HG03354 (cell line): ENCODE results near the gene PDE4D.

Experiments
- ATAC-seq: cut with Tn5 transposase; IDR thresholded peaks from one replicate; pipeline ENCODE4 v1.9.1; 2021; ENCODE audit warnings: mild to moderate bottlenecking; ENCODE audit not compliant: unreplicated experiment, poor library complexity, severe bottlenecking

PDE4D gene

DNA sequence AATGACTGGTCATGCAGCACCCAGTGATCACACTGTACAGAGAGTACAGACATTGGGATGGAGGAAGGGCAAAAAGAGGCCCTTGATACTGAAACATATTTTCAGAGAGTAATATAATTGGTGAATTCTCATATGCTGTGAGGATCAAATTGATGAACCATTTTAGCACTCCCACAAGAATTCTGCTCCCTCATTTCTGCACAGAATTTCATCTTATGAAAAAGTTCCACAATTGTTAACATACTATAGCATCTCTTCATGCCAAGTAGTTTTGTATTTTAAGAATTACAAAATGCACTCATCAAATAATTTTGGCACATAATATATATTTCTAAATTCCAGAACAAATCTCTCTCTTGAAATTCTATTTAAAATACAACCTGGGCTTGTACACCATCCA is 351.2 kb downstream of the PDE4D start:
- ATAC-seq: no peak

DNA sequence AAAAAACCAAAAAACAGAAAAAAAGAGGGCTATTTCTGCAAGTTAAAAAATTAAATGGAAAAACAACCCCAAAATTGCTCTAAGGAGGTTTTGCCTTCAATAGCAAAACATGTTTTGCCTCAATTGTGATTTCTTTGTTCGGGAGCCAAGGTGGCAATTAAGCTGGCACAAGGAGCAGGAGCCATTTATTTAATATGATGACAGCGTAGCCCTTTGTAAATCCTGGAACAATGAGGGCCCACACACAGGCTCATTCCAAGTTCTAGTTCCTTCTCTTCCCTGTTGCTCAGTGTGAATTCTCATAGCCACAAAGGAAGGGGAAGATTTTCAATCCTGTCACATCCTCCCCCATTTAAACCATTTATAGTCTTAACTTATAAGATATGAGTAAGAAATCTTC is 353.2 kb downstream of the PDE4D start:
- no peak for ATAC-seq

DNA sequence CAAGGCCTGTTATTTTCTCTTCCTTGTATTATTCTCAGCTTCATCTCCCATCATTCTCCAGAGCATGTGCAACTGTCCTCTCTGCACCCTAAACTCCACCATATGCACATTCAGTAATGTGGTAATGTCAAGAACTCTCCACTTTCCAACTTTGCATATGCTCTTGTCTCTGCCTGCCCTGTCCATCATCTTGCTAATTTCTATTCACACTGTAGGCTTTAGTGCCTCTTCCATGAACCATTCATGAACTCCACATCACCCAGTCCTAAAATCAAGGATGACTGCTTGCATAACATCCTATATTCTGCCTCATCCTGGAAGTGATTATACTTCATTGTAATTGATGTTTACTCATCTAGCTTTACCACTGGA is 354.8 kb downstream of the PDE4D start:
- ATAC-seq: no peak

DNA sequence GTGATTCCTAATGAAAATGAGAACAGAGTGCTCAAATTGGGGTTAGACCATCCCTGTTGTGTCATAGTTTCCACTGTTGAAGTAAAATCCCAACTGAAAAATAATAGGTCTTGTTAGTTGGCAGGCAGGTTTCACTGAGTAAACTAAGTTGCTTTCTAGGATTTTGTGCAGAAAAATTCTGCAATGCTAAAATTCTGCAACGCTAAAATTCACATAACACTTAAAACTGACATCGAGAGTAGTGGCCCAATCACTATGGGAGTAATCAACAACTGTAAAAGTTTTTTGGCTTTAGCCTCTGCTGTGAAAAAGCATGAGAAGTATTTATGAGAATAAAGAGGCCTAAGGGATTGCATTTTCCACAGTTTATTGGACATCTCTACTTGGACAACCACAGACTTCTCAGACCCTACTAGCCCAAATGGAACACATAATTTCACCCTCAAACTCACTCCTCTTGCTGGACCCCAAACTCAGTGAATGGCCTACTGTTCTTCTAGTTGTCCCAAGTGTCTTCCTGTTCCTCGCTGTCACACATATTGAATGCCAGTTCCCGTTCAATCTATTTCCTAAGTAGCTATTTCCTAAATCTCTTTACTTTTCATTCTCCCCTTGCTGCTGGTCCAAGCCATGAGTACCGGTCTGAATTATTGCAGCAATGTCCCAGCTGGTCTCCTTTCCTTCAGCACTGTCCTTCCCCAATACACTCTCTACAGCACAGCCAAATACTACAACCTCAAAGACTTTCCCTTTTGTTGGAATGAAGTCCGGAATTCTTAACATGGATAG is 355.4 kb downstream of the PDE4D start:
- no peak for ATAC-seq

DNA sequence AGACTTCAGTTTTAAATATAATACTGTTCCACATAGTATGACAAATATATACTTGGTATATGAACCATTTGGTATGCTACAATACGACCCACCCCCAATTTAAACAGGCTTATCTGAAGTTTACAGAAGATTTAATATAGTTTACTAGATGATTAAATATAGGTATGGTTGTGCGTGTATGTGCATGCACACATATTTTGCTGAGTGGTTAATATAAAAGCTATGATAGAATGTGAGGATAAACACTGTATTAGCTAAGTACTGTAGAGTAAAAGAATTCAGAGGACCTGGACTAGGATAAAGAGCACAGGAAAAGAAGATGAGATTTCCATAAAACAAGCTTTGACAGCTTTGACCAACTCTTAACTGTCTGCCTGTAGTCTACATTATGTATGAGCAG is 356.7 kb downstream of the PDE4D start:
- ATAC-seq: no peak

DNA sequence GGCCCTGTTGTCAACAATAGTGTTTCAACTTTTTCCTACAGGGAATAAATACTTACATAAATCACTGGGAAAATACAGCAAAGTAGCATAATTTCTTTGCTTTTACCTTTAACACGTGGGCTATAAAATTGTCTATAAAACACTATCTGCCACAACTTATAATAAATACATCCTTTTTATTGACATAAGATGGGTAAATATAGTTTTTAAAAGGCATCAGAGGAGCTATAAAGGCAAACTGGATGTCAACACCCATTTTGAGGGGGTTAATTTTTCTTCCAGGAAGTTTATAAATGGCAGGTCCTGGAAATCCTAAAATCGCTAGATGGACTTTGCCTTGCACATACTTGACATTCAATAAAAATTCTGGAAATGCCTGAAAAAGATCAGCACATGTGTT is 358.0 kb downstream of the PDE4D start:
- ATAC-seq: no peak

DNA sequence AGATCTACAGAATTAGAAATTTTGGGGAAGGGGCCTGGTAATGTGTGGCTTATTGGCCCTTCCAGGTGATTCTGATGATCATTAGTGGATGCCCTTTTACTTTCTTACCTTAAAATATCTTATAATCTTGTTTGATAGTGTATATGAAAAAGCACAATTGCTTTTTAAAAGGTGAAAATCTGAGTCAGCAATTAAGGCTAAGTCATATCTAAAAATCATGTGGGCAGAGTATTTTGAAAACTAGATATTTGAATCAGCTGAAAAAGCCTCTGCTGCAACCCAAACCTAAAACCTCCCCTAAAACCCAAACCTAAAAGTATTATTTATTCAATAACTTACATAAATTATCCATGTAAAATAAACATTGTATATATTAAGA is 359.8 kb downstream of the PDE4D start:
- ATAC-seq: no peak

DNA sequence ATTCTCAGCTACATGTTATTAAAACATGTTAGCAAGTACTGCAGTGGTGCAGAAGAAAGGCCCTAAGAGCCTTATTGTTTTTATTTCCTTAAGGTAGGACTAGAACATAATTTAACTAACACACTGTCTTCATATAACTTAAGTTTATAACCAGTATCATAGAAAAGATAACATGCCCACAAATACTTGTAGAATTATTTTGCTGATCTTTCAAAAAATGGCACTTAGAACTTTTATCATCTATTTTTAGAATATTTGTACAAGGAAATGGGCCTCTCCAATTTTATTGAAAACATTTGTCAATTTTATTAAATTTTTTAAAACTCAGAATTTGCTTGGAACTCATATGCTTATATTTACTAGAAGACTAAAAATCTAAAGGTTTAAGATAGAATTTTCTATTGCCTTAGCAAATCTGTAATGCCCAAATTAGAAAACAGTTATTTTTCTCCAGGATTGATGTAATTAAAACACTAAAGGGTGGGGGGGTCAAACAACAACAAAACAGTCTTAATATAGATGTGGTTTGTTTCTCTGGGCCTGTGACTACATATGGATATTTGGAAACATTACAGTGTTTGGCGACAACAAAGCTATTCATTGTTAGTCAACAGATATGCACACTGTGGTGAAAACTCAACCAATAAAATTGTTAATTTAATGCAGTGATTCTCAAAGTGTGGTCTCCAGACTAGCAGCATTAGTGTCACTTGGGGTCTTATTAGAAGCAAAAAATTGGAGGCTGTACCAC is 360.4 kb downstream of the PDE4D start:
- ATAC-seq: no peak

DNA sequence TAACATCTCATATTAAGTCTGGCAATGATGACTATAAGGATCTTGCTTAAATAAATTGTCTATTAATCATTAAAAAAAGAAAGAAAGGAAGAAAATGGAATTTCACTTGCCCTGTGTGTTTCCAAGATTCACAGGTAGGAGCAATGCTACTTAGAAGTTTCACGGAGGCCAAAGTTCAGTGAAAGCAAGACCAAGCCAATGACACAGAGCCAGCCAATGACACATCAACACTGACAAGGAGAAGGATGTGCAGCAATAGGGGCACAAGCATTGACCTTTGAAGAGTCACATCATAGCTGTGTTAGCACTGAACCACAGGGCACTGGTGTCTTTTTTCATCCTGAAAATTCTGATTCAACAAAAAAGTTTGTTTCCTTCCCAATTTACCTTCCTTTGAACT is 364.3 kb downstream of the PDE4D start:
- ATAC-seq: no peak

DNA sequence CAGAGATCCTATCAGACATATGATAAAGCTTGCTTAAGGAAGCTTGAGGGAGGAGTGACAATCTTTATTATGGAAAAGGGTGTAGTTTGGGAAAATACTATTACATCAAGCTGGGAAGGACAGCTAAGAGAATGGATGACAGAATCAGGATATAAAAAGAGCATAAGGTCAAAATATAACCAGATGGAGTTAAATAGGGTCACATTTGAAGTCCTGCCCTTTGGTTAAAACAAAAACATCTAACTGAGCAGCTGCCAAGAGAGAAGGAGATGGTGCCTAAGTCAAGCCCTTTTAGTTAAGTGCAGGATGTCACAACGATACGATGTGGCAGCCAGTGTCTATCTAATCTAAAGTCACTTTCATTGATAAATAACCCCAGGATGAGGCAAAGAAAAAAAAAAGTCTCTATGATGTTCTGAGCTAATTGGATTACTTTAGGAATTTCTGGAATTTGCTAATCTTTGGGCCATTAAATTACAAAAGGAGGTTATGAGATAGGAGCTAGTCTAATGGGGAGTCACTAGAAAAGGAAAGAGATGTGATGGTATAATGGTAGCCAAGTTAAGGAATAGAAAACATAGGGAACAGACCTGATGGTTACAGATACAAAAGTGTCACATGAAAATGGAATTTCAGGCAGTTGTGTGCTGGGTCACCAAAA is 365.2 kb downstream of the PDE4D start:
- ATAC-seq: no peak

DNA sequence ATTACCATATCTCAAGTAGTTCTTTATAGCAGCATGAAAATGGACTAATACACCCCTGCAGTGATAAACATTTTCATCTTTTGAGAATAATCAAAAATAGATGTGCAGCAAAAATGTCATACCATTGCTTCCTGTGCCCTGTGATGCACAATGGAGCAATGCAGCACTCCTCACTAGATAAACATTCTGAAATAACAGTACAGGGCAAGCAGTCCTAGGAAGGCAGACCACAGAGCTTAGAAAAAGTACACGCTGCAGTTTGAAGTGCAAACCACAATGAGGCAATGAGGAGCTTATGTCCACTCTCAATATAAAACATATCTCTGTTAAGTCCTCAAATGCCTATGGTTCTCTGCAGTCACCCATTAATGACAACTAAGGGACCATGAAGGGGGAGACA is 367.6 kb downstream of the PDE4D start:
- no peak for ATAC-seq

DNA sequence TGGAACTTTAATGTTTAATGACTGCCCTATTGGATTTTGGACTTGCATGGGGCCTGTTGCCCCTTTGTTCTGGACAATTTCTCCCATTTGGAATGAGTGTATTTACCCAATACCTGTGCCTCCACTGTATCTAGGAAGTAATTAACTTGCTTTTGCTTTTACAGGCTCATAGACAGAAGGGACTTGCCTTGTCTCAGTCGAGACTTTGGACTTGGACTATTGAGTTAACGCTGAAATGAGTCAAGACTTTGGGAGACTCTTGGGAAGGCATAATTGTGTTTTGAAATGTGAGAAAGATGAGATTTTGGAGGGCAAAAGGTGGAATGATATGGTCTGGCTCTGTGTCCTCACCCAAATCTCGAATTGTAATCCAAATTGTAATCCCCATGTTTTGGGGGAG is 368.2 kb downstream of the PDE4D start:
- no peak for ATAC-seq

DNA sequence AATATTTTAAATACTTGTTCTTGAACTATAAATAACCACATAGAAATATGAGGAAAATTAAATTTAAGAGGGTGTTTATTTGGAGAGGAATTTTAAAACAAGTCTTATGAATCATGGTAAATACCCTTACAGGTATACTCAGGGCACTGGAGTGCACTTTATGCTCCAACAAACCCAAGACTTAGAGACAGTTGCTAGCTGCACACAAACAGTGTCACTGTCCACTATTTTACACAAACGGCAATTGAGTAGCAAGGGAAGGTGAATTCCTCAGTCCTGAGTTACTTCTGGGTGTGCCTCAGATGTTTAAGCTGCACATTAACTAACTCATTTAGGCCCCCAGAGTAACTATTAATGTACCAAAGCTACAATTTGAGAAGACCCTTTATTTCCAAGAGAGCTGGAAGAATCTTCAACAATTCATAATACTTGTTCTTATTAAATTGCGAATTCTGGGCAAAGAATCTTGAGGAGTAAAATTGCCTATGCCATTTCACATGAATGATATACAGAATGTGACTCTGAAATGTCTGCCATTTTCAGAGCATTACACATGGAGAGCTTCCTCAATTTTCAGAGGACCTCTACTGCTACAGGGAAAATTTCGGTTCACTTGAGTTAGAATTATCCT is 371.2 kb downstream of the PDE4D start:
- no peak for ATAC-seq

DNA sequence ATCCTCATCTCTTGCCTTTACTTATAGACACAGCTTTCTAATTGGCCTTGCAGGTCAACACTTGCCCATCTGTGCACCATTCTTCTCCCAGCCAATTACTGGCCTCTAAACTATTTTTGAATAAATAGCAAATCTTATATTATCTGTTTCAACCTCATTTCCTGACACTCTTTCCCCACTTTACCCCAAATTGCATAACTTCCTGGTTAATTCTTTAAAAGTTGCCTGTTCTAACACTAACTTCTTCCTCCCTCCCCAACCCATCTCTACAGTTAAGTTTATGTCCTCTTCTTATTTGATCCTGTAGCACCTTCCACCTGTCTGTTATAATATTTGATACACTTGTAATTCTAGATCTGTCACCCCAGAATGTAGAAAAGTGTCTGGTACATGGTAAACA is 372.1 kb downstream of the PDE4D start:
- ATAC-seq: no peak

DNA sequence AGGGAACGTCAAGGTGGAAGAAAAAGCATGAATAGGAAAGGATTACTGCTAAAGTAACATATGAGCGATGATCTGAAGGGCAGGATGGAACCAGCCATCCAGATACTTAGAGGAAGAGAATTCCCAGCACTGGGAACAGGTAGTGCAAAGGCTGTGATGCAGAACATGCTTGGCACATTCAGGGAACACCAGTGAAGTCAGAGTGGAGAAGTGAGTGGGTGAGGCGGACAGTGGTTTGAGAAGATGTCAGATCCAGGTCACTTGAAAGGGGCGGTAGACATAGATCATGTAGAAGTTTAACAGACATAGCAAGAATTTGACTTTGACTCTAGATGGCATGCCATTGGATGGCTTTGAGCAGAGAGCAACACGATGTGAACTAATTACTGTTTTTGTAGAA is 374.2 kb downstream of the PDE4D start:
- no peak for ATAC-seq

DNA sequence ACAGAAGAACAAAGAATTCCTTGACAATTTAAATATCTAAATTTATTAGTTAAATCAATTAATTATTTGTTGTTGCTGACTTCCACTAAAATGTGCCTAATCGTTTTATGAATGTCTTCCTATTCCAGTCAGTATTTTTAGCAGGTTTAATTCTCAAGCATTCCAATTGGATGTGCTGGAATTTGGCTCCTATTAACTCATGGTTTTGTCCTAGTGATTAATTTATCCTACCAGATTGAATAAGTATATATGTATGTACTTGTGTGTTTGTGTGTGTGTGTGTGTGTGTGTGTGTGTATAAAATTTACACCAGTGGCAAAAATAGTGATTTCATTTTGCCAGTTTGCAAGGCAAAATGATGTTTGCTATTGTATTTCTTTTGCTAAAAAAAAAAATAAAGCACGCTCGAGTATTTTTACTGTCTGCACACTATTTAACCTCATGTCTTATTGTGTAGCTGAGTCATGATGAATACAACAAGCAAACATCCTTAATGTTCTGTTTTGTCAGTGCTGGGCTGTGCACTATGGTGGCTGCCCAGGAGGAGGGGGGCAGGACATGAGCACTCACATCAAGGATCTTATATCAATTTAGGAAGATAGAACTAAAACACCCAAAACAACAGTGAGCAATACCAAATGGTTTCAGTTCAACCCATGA is 375.5 kb downstream of the PDE4D start:
- ATAC-seq: no peak

DNA sequence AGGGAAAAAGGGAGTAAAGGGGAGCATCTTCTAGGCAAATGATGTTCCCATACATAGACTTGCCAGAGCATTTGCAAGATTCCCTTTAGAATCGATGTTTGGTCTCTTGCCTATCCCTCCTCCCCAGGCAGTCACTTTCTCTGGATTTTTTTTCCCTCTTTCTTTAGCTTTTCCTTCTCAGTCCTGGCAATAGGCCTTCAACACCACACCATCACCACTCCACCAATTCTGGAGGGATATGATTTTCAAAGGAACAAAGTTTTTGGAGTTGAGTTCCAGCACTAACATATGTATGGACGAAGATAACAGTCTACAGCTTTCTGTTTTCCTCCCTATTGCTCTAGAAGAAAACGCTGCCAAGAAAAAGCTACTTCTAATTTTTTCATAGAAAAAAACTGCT is 377.4 kb downstream of the PDE4D start:
- no peak for ATAC-seq

DNA sequence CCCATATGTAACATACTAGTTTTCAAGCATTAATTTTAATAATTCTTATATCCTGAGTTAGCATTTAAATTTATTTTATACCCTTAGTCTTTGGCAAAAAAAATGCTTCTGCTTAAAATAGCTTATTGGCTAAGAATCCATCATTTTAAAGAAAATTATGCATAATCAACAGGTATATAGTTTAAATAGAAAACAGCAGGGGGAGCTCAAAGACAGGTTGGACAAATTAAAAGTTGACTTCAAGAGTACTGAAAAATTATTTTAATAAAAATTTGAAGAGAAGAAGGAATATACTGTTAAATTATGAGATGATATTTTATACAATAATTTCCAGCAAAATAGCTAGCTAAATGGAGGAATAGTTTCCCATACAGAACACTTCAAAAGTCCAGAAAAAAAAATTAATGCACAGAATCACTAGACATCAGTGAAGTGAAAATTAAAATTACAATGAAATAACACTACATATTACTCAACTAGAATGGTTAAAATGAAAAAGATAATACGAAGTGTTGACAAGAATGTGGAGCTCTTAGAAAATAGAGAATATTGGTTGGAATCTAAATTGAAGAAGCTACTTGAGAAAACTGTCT is 387.1 kb downstream of the PDE4D start:
- no peak for ATAC-seq

DNA sequence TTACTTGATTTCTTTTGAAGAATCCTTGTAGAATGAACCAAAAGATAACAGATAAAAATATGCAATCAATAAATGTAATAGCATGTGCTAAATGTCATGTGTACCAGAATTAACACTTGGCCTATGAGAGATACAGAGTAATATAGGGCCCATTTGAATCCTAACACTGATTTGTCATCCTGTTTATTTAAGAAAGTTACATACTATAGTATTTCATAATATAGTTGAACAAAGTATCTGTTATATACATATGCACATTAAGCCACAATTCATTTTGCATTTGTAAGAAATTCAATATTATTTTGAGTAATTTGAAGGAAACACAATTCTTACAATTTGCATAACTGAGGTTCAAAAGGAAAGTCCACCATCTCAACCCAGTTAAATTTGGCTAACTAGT is 389.5 kb downstream of the PDE4D start:
- no peak for ATAC-seq

DNA sequence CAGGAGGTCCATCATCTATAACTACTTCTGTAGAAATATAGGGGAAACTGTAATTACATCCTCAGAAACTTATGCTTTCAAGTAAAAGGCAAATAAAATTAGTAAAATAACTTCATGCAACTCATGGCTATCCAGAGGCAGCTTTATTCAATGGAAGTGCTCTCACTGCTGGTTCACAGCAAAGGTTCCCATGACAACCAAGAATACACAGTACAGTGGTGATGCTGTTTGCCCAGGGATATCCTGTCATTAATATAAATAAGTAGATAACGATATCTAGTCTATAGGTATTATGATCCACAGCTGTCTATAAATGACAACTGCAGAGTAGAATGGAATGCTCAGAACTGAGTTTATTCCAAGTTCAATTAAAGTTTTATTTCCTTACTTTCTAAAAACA is 390.3 kb downstream of the PDE4D start:
- no peak for ATAC-seq
